HEK293 (cell line): Measurements from ENCODE around the gene NHLH1.

Experiments
- ZNF391 ChIP-seq: fragments of 450-650 bp; formaldehyde crosslinking; IDR thresholded peaks from 2 replicates; pipeline ENCODE4 v1.5.1; 2016; ENCODE audit warnings: low read depth, missing biosample characterization, missing genetic modification characterization, borderline replicate concordance
- TF ChIP-seq, protein P1 (sequence below): fragments of 450-650 bp; formaldehyde crosslinking; IDR thresholded peaks from 2 replicates; pipeline ENCODE4 v1.5.1; 2016; ENCODE audit warnings: missing biosample characterization, missing genetic modification characterization
- TF ChIP-seq, protein P2 (sequence below): fragments of 450-650 bp; formaldehyde crosslinking; IDR thresholded peaks from 2 replicates; pipeline ENCODE4 v1.5.1; 2016; ENCODE audit warnings: missing biosample characterization, missing genetic modification characterization

DNA sequence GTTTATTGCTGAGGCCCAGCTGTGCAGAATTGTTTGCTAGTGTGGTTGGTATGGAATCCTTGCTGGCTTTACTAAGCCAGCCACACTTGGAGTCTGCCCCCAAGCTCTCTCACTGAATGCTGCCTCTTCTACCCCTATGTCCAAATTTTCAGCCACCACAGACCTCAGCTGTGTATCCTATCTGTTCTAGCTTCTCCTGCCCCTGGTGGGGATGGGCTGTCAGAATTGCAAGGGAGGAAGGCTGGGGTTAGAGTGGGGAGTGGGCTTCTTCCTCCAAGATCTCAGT lies 4.4 kb downstream of the NHLH1 start:
- no peak for TF ChIP-seq ZNF391 (tag by site-specific recombination)
- TF ChIP-seq, protein P1, sequence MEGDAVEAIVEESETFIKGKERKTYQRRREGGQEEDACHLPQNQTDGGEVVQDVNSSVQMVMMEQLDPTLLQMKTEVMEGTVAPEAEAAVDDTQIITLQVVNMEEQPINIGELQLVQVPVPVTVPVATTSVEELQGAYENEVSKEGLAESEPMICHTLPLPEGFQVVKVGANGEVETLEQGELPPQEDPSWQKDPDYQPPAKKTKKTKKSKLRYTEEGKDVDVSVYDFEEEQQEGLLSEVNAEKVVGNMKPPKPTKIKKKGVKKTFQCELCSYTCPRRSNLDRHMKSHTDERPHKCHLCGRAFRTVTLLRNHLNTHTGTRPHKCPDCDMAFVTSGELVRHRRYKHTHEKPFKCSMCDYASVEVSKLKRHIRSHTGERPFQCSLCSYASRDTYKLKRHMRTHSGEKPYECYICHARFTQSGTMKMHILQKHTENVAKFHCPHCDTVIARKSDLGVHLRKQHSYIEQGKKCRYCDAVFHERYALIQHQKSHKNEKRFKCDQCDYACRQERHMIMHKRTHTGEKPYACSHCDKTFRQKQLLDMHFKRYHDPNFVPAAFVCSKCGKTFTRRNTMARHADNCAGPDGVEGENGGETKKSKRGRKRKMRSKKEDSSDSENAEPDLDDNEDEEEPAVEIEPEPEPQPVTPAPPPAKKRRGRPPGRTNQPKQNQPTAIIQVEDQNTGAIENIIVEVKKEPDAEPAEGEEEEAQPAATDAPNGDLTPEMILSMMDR (tag by site-specific recombination), result no peak
- TF ChIP-seq, protein P2, sequence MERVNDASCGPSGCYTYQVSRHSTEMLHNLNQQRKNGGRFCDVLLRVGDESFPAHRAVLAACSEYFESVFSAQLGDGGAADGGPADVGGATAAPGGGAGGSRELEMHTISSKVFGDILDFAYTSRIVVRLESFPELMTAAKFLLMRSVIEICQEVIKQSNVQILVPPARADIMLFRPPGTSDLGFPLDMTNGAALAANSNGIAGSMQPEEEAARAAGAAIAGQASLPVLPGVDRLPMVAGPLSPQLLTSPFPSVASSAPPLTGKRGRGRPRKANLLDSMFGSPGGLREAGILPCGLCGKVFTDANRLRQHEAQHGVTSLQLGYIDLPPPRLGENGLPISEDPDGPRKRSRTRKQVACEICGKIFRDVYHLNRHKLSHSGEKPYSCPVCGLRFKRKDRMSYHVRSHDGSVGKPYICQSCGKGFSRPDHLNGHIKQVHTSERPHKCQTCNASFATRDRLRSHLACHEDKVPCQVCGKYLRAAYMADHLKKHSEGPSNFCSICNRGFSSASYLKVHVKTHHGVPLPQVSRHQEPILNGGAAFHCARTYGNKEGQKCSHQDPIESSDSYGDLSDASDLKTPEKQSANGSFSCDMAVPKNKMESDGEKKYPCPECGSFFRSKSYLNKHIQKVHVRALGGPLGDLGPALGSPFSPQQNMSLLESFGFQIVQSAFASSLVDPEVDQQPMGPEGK, result no peak
